Endothelial cell of umbilical vein (primary cell): ENCODE measurements around the gene MLIP. TPM values are rescaled to one million over a fixed set of nuclear protein-coding genes. Genes with fewer than 3 reads are reported as not detected.

Experiments
- BruUV-seq: library from RNA; stranded (reverse); fragments of 400-500 nt; replicated peaks from 2 replicates; lab custom pipeline; 2021; lab: Mats Ljungman, UMichigan
- CTCF ChIA-PET: fragments of 300-600, 350-600 bp; sonication (Branson Sonifier 250); formaldehyde crosslinking; loops from one replicate; lab custom pipeline; 2021; ENCODE audit warnings: antibody characterized with exemption, inconsistent platforms; lab: Charles Lee
- POLR2A ChIA-PET: fragments of 300-600, 350-600 bp; sonication (Branson Sonifier 250); formaldehyde crosslinking; loops from one replicate; lab custom pipeline; 2021; ENCODE audit warnings: antibody characterized with exemption, inconsistent platforms; lab: Charles Lee
- DNase-seq: peaks from one replicate; pipeline ENCODE4 v3.0.0-alpha.2; 2011; ENCODE audit warnings: low read depth, low spot score
- FAIRE-seq: peaks from 2 replicates; lab custom pipeline; 2011; peaks lifted over from hg19 to GRCh38; lab: Jason Lieb, UNC
- H2AFZ ChIP-seq: 2 replicates; pipeline ENCODE4 v1.6.0; 2012; ENCODE audit warnings: low read depth, low read length, control low read depth, inconsistent platforms
- H3K27ac ChIP-seq: 2 replicates; pipeline ENCODE4 v1.5.1; 2011; ENCODE audit warnings: low read depth, mild to moderate bottlenecking, control low read depth, low read length, moderate library complexity; ENCODE audit not compliant: insufficient read depth
- H3K27me3 ChIP-seq, 2 experiments: 2 replicates each; pipeline versions ENCODE4 v1.6.0 to v1.6.1; 2011; ENCODE audit warnings: low read length in 2 of 2, mixed read lengths in 1 of 2; ENCODE audit not compliant: control insufficient read depth in 2 of 2, insufficient read depth in 2 of 2
- H3K36me3 ChIP-seq, 2 experiments: 2 replicates in 1 of 2; 3 replicates in 1 of 2; pipeline ENCODE4 v1.5.1; 2011; ENCODE audit warnings: low read length in 2 of 2, mild to moderate bottlenecking in 1 of 2, moderate library complexity in 1 of 2; ENCODE audit not compliant: control insufficient read depth in 2 of 2, insufficient read depth in 2 of 2; ENCODE audit errors: extremely low read depth in 1 of 2
- H3K4me1 ChIP-seq: 3 replicates; pipeline ENCODE4 v1.5.1; 2011; ENCODE audit warnings: mild to moderate bottlenecking, low read length; ENCODE audit not compliant: control insufficient read depth, insufficient read depth; ENCODE audit errors: extremely low read depth
- H3K4me2 ChIP-seq: 2 replicates; pipeline ENCODE4 v1.6.1; 2011; ENCODE audit warnings: low read length, control low read depth, mixed read lengths; ENCODE audit not compliant: insufficient read depth
- H3K4me3 ChIP-seq, 3 experiments: fragments of 200-600 bp in 1 of 3; sonication (generic), shearing (Covaris generic) in 1 of 3; replicated peaks in 1 of 3; 2 replicates each; pipeline ENCODE4 v1.5.1; 2011 to 2016; ENCODE audit warnings: control low read depth in 3 of 3, low read length in 3 of 3, mild to moderate bottlenecking in 2 of 3, inconsistent platforms in 1 of 3, low read depth in 1 of 3, moderate library complexity in 1 of 3; ENCODE audit not compliant: insufficient read depth in 1 of 3
- H3K79me2 ChIP-seq: 2 replicates; pipeline ENCODE4 v1.6.0; 2012; ENCODE audit warnings: low read length, inconsistent platforms; ENCODE audit not compliant: control insufficient read depth, insufficient read depth
- H3K9ac ChIP-seq: replicated peaks from 2 replicates; pipeline ENCODE3; 2011; ENCODE audit warnings: low read length, control low read depth; ENCODE audit not compliant: insufficient read depth; ENCODE audit errors: extremely low read depth
- H3K9me1 ChIP-seq: replicated peaks from 3 replicates; pipeline ENCODE4 v1.6.0; 2011; ENCODE audit warnings: mild to moderate bottlenecking, low read length; ENCODE audit not compliant: control insufficient read depth, insufficient read depth; ENCODE audit errors: extremely low read depth
- H3K9me3 ChIP-seq: replicated peaks from 2 replicates; pipeline ENCODE4 v1.5.1; 2012; ENCODE audit warnings: low read length, inconsistent platforms; ENCODE audit not compliant: control insufficient read depth, insufficient read depth
- H4K20me1 ChIP-seq: replicated peaks from 2 replicates; pipeline ENCODE3; 2011; ENCODE audit warnings: mild to moderate bottlenecking, low read length; ENCODE audit not compliant: control insufficient read depth, insufficient read depth; ENCODE audit errors: extremely low read depth
- EZH2 ChIP-seq: IDR thresholded peaks from 2 replicates; pipeline ENCODE4 v1.6.1; 2012; ENCODE audit warnings: borderline replicate concordance, low read depth, mild to moderate bottlenecking, moderate library complexity, low read length, inconsistent platforms; ENCODE audit not compliant: severe bottlenecking
- FOS ChIP-seq: IDR thresholded peaks from 2 replicates; pipeline ENCODE4 v1.6.1; 2011; ENCODE audit warnings: mild to moderate bottlenecking, low read length, moderate library complexity, borderline replicate concordance; ENCODE audit not compliant: insufficient read depth
- GATA2 ChIP-seq: IDR thresholded peaks from 2 replicates; pipeline ENCODE4 v1.7.0; 2011; ENCODE audit warnings: low read depth, mild to moderate bottlenecking, moderate library complexity, mixed read lengths, low read length; ENCODE audit not compliant: insufficient read length, insufficient read depth
- JUN ChIP-seq: IDR thresholded peaks from 2 replicates; pipeline ENCODE4 v1.6.1; 2011; ENCODE audit warnings: borderline replicate concordance, low read depth; ENCODE audit not compliant: insufficient read length, insufficient read depth
- MYC ChIP-seq: IDR thresholded peaks from one replicate; pipeline ENCODE4 v1.6.1; 2011; ENCODE audit warnings: mild to moderate bottlenecking, low read depth, low read length
- POLR2A ChIP-seq: IDR thresholded peaks from 2 replicates; pipeline ENCODE4 v1.6.1; 2012; ENCODE audit warnings: low read depth, mild to moderate bottlenecking, control low read depth, low read length
- POLR2AphosphoS5 ChIP-seq: IDR thresholded peaks from 2 replicates; pipeline ENCODE4 v1.6.1; 2012; ENCODE audit warnings: low read depth, mild to moderate bottlenecking, control low read depth, low read length, moderate library complexity; ENCODE audit not compliant: insufficient read depth
- dilution Hi-C: fragments of 300-500 bp; cut with MboI; formaldehyde crosslinking; loops from one replicate; pipeline ENCODE4 v1.15.0; 2019; ENCODE audit warnings: low sequenced_read_pairs; ENCODE audit not compliant: extremely low pct_ligation_motif_present
- intact Hi-C: fragments of 100-400 bp; cut with micrococcal nuclease; formaldehyde crosslinking; loops from one replicate; pipeline ENCODE4 v1.10.0; 2022
- polyA plus RNA-seq, 4 experiments: library from polyadenylated mRNA; depleted of rRNA in 3 of 4; stranded (reverse) in 3 of 4; unstranded in 1 of 4; fragments of >200 nt; gene quantifications; 2 replicates each; pipeline versions ENCODE4 v1.2.1 to v1.2.3, GENCODE V29; 2011 to 2012; ENCODE audit warnings: missing spikeins in 1 of 4
- total RNA-seq: library from RNA; stranded (reverse); gene quantifications from 2 replicates; pipeline ENCODE4 v1.2.3, GENCODE V29; 2021
- TF ChIP-seq, protein P1 (sequence below): IDR thresholded peaks from 2 replicates; pipeline ENCODE4 v1.6.1; 2011; ENCODE audit not compliant: insufficient read depth, insufficient read length
- TF ChIP-seq, protein P2 (sequence below), 2 donors: IDR thresholded peaks; 1 replicate in 1 of 2; 2 replicates in 1 of 2; pipeline ENCODE4 v1.5.1; 2011; ENCODE audit warnings: low read length in 2 of 2, mild to moderate bottlenecking in 2 of 2, moderate library complexity in 2 of 2, control low read depth in 1 of 2, inconsistent platforms in 1 of 2, low read depth in 1 of 2; ENCODE audit not compliant: insufficient read depth in 1 of 2; ENCODE audit errors: extremely low read depth in 1 of 2

MLIP gene
- total and polyA plus RNA-seq, 2 donors (not counting 3 experiments of a cell fraction or from before 2014, with no cell fraction given), result 4.1 to 11.6 TPM

GRCh38 chr6:54107470-54108090 is 3.7 kb upstream of the MLIP start:
- Histone ChIP-seq H3K4me3 (no peak overlapping the region), H3K9me3 (no peaks in the 10 kb centered on the region), H3K36me3 (no peaks in the 10 kb centered on the region), H3K79me2 (no peaks in the 10 kb centered on the region), H3K27ac (no peak overlapping the region), H3K4me2 (no peak overlapping the region), H2AFZ (no peak overlapping the region), H4K20me1 (no peaks in the 10 kb centered on the region), H3K4me1 (peaks cover 19% of the 10 kb centered on the region), H3K27me3 (no peaks in the 10 kb centered on the region), H3K9me1 (no peaks in the 10 kb centered on the region), H3K9ac (no peak overlapping the region)
- FAIRE-seq (no peak), DNase-seq (peak; percentile 20)
- TF ChIP-seq POLR2AphosphoS5, result no peak
- no peak for TF ChIP-seq GATA2
- no peak for TF ChIP-seq POLR2A
- TF ChIP-seq, protein P1, sequence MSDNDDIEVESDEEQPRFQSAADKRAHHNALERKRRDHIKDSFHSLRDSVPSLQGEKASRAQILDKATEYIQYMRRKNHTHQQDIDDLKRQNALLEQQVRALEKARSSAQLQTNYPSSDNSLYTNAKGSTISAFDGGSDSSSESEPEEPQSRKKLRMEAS, result no peak
- TF ChIP-seq FOS, result no peak
- no peak for TF ChIP-seq MYC
- TF ChIP-seq, protein P2, sequence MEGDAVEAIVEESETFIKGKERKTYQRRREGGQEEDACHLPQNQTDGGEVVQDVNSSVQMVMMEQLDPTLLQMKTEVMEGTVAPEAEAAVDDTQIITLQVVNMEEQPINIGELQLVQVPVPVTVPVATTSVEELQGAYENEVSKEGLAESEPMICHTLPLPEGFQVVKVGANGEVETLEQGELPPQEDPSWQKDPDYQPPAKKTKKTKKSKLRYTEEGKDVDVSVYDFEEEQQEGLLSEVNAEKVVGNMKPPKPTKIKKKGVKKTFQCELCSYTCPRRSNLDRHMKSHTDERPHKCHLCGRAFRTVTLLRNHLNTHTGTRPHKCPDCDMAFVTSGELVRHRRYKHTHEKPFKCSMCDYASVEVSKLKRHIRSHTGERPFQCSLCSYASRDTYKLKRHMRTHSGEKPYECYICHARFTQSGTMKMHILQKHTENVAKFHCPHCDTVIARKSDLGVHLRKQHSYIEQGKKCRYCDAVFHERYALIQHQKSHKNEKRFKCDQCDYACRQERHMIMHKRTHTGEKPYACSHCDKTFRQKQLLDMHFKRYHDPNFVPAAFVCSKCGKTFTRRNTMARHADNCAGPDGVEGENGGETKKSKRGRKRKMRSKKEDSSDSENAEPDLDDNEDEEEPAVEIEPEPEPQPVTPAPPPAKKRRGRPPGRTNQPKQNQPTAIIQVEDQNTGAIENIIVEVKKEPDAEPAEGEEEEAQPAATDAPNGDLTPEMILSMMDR (IDR thresholded peaks at IDR 0.05; ENCODE audit: extremely low read depth in 1 of 2, insufficient read depth in 1 of 2, low read depth in 1 of 2, low read length in 2 of 2), result no peak
- no peak for TF ChIP-seq JUN
- TF ChIP-seq EZH2, result no peak
- intact Hi-C loops (no loop called here), dilution Hi-C loops (no loop called here)
- BruUV-seq, result no TSS peak
- ChIA-PET POLR2A (no interaction called here), CTCF (interaction anchor here (1.3 kb wide), 1 partner anchor 137 kb away, joined by 3 read pairs; no protein-coding TSS in a partner anchor)
